Fibroblast of mammary gland (primary cell): ENCODE results near the gene GSE1.
A peak's percentile ranks its signal among the peaks of the same experiment; 100 is the strongest.

Experiments used
- DNase-seq: peaks from one replicate; pipeline ENCODE4 v3.0.0-alpha.2; 2010; ENCODE audit warnings: low read depth
- H3K4me3 ChIP-seq: 2 replicates; pipeline ENCODE4 v1.5.1; 2011; ENCODE audit warnings: low read depth, mild to moderate bottlenecking, low read length, moderate library complexity; ENCODE audit not compliant: control insufficient read depth
- CTCF ChIP-seq: conservative IDR thresholded peaks from 2 replicates; pipeline ENCODE4 v1.5.1; 2011; ENCODE audit warnings: low read depth, low read length, inconsistent platforms; ENCODE audit not compliant: control insufficient read depth, insufficient read depth

The GSE1 gene

GRCh38 chr16:85614338-85615013 lies 1.4 kb downstream of the GSE1 start:
- no peak for DNase-seq
- TF ChIP-seq CTCF, result no peak
- no peak overlapping the region for H3K4me3 ChIP-seq

GRCh38 chr16:85615014-85615851 lies 2.1 kb downstream of the GSE1 start:
- H3K4me3 ChIP-seq, result no peak overlapping the region
- no peak for DNase-seq
- TF ChIP-seq CTCF, result no peak

- peak; percentile 87 for TF ChIP-seq CTCF
- no peak overlapping the region for H3K4me3 ChIP-seq
- DNase-seq, result peak; percentile 71
Measured at GRCh38 chr16:85615852-85616606, 2.9 kb downstream of the GSE1 start.

- TF ChIP-seq CTCF, result no peak
- no peak overlapping the region for H3K4me3 ChIP-seq
- no peak for DNase-seq
Measured at GRCh38 chr16:85616607-85617321, 3.6 kb downstream of the GSE1 start.

- no peak for DNase-seq
- TF ChIP-seq CTCF, result no peak
- no peak overlapping the region for H3K4me3 ChIP-seq
Measured at GRCh38 chr16:85617948-85618347, 4.8 kb downstream of the GSE1 start.

- no peak for TF ChIP-seq CTCF
Measured at GRCh38 chr16:85618521-85618920, 5.4 kb downstream of the GSE1 start.

More at GRCh38 chr16:85618521-85618920, 5.4 kb downstream of the GSE1 start:
- DNase-seq, result no peak
- no peak overlapping the region for H3K4me3 ChIP-seq
